H1 (cell line): ENCODE data around the gene MYO1G. TPM values are rescaled to one million over a fixed set of nuclear protein-coding genes. Genes with fewer than 3 reads are reported as not detected.

Source experiments
- CTCF ChIA-PET: fragments of 300-600 bp; sonication (Branson Sonifier 250); formaldehyde crosslinking; loops from one replicate; lab custom pipeline; 2021; ENCODE audit not compliant: partially characterized antibody; lab: Charles Lee
- POLR2A ChIA-PET: fragments of 300-600 bp; sonication (Branson Sonifier 250); formaldehyde crosslinking; loops from one replicate; lab custom pipeline; 2021; ENCODE audit warnings: inconsistent platforms; ENCODE audit not compliant: partially characterized antibody; lab: Charles Lee
- DNase-seq, 2 experiments: peaks; one replicate each; pipeline versions ENCODE4 v3.0.0 to v3.0.0-alpha.2; 2010 to 2022; ENCODE audit warnings: low spot score in 2 of 2, low read depth in 1 of 2, mixed read lengths in 1 of 2
- FAIRE-seq: peaks from 2 replicates; lab custom pipeline; 2011; peaks lifted over from hg19 to GRCh38; lab: Jason Lieb, UNC
- H2AFZ ChIP-seq: 2 replicates; pipeline ENCODE4 v1.8.1; 2012; ENCODE audit warnings: low read length, inconsistent platforms
- H2AK5ac ChIP-seq: 2 replicates; pipeline ENCODE4 v1.6.1; 2013; ENCODE audit warnings: low read depth, low read length
- H2BK120ac ChIP-seq: replicated peaks from 2 replicates; pipeline ENCODE3; 2013; ENCODE audit warnings: low read depth, low read length, inconsistent platforms
- H2BK12ac ChIP-seq: 2 replicates; pipeline ENCODE4 v1.6.1; 2013; ENCODE audit warnings: low read depth, low read length
- H2BK15ac ChIP-seq: 2 replicates; pipeline ENCODE4 v1.6.1; 2013; ENCODE audit warnings: low read length
- H2BK20ac ChIP-seq: 2 replicates; pipeline ENCODE4 v1.6.1; 2013; ENCODE audit warnings: low read length
- H2BK5ac ChIP-seq: 2 replicates; pipeline ENCODE4 v1.6.1; 2013; ENCODE audit warnings: low read depth, low read length
- H3K14ac ChIP-seq: 2 replicates; pipeline ENCODE4 v1.6.1; 2013; ENCODE audit warnings: inconsistent platforms; ENCODE audit not compliant: insufficient read length
- H3K18ac ChIP-seq: 2 replicates; pipeline ENCODE4 v1.6.1; 2013; ENCODE audit warnings: low read length; ENCODE audit errors: extremely low read depth
- H3K23ac ChIP-seq: 2 replicates; pipeline ENCODE4 v1.6.1; 2013; ENCODE audit warnings: inconsistent platforms; ENCODE audit not compliant: insufficient read length
- H3K23me2 ChIP-seq: 2 replicates; pipeline ENCODE4 v1.6.1; 2013; ENCODE audit warnings: low read depth, low read length
- H3K27ac ChIP-seq: 2 replicates; pipeline ENCODE4 v1.6.1; 2011; ENCODE audit warnings: low read depth, low read length, inconsistent platforms
- H3K27me3 ChIP-seq, 4 experiments: replicated peaks in 1 of 4; 1 replicate in 1 of 4; 2 replicates in 3 of 4; pipeline versions ENCODE4 v1.6.1 to v1.8.1; 2011 to 2013; ENCODE audit warnings: low read length in 3 of 4, mild to moderate bottlenecking in 3 of 4, inconsistent platforms in 2 of 4, mixed read lengths in 2 of 4, moderate library complexity in 1 of 4; ENCODE audit not compliant: control insufficient read depth in 3 of 4, insufficient read depth in 3 of 4; ENCODE audit errors: extremely low read depth in 1 of 4
- H3K36me3 ChIP-seq, 4 experiments: 2 replicates each; pipeline versions ENCODE4 v1.6.1 to v1.8.1; 2011 to 2013; ENCODE audit warnings: mild to moderate bottlenecking in 4 of 4, low read length in 3 of 4, moderate library complexity in 2 of 4, control low read depth in 1 of 4, inconsistent platforms in 1 of 4; ENCODE audit not compliant: insufficient read depth in 4 of 4, control insufficient read depth in 2 of 4
- H3K4ac ChIP-seq: replicated peaks from 2 replicates; pipeline ENCODE3; 2013; ENCODE audit warnings: low read length, low read depth, mixed read lengths, inconsistent platforms; ENCODE audit not compliant: insufficient read length
- H3K4me1 ChIP-seq, 4 experiments: replicated peaks in 1 of 4; 1 replicate in 1 of 4; 2 replicates in 3 of 4; pipeline versions ENCODE4 v1.6.1 to v1.8.1; 2011 to 2013; ENCODE audit warnings: low read length in 3 of 4, inconsistent platforms in 2 of 4, mixed read lengths in 1 of 4; ENCODE audit not compliant: insufficient read depth in 4 of 4, control insufficient read depth in 3 of 4
- H3K4me2 ChIP-seq, 2 experiments: 2 replicates each; pipeline versions ENCODE4 v1.6.1 to v1.8.1; 2011 to 2013; ENCODE audit warnings: low read depth in 2 of 2, low read length in 2 of 2, control low read depth in 1 of 2, inconsistent platforms in 1 of 2, mild to moderate bottlenecking in 1 of 2; ENCODE audit not compliant: insufficient read depth in 1 of 2
- H3K4me3 ChIP-seq, 4 experiments: fragments of 200-600, 300-600 bp in 1 of 4; sonication (generic), shearing (Covaris generic), sonication (Bioruptor Twin) in 1 of 4; 2 replicates each; pipeline versions ENCODE4 v1.5.1 to v1.8.1; 2011 to 2016; ENCODE audit warnings: low read length in 4 of 4, low read depth in 3 of 4, control low read depth in 2 of 4, inconsistent platforms in 2 of 4, mild to moderate bottlenecking in 2 of 4, mixed read lengths in 1 of 4, moderate library complexity in 1 of 4; ENCODE audit not compliant: insufficient read depth in 2 of 4; ENCODE audit errors: extremely low read depth in 1 of 4
- H3K56ac ChIP-seq: replicated peaks from 2 replicates; pipeline ENCODE3; 2013; ENCODE audit warnings: low read depth, mild to moderate bottlenecking, mixed read lengths, low read length, inconsistent platforms; ENCODE audit not compliant: insufficient read length
- H3K79me1 ChIP-seq: 2 replicates; pipeline ENCODE4 v1.6.1; 2013; ENCODE audit warnings: low read depth, low read length, control low read depth
- H3K79me2 ChIP-seq, 2 experiments: 2 replicates each; pipeline versions ENCODE4 v1.6.1 to v1.8.1; 2012 to 2013; ENCODE audit warnings: low read length in 2 of 2, mild to moderate bottlenecking in 2 of 2, inconsistent platforms in 1 of 2; ENCODE audit not compliant: insufficient read depth in 2 of 2, control insufficient read depth in 1 of 2
- H3K9ac ChIP-seq, 4 experiments: replicated peaks in 1 of 4; 1 replicate in 1 of 4; 2 replicates in 3 of 4; pipeline versions ENCODE4 v1.6.1 to v1.8.1; 2011 to 2013; ENCODE audit warnings: low read depth in 3 of 4, low read length in 3 of 4, control low read depth in 2 of 4, mild to moderate bottlenecking in 2 of 4, moderate library complexity in 2 of 4, inconsistent platforms in 1 of 4; ENCODE audit errors: extremely low read depth in 1 of 4
- H3K9me3 ChIP-seq, 2 experiments: 2 replicates each; pipeline versions ENCODE4 v1.6.1 to v1.8.1; 2012 to 2013; ENCODE audit warnings: mild to moderate bottlenecking in 2 of 2, moderate library complexity in 2 of 2, control low read depth in 1 of 2, inconsistent platforms in 1 of 2, low read depth in 1 of 2, low read length in 1 of 2, mixed read lengths in 1 of 2; ENCODE audit not compliant: insufficient read depth in 2 of 2
- H4K20me1 ChIP-seq, 2 experiments: replicated peaks in 1 of 2; 2 replicates each; pipeline versions ENCODE3 to v1.8.1; 2011 to 2013; ENCODE audit warnings: inconsistent platforms in 2 of 2, low read length in 2 of 2, mild to moderate bottlenecking in 1 of 2; ENCODE audit not compliant: insufficient read depth in 2 of 2, control insufficient read depth in 1 of 2
- H4K5ac ChIP-seq: 2 replicates; pipeline ENCODE4 v1.6.1; 2013; ENCODE audit warnings: low read length, low read depth, mixed read lengths, inconsistent platforms; ENCODE audit not compliant: insufficient read length
- H4K8ac ChIP-seq: 2 replicates; pipeline ENCODE4 v1.8.0; 2013; ENCODE audit warnings: mild to moderate bottlenecking, moderate library complexity, low read length, inconsistent platforms; ENCODE audit not compliant: insufficient read depth; ENCODE audit errors: extremely low read depth
- H4K91ac ChIP-seq: replicated peaks from 2 replicates; pipeline ENCODE3; 2013; ENCODE audit warnings: low read length, mixed read lengths, inconsistent platforms; ENCODE audit not compliant: insufficient read length
- CHD1 ChIP-seq: IDR thresholded peaks from 2 replicates; pipeline ENCODE4 v1.6.1; 2012; ENCODE audit warnings: low read depth, low read length, improper control_type of control experiment
- E2F6 ChIP-seq: IDR thresholded peaks from 2 replicates; pipeline ENCODE4 v1.6.1; 2012; ENCODE audit warnings: inconsistent platforms
- EZH2 ChIP-seq: fragments of 200-600 bp; sonication (generic); IDR thresholded peaks from 2 replicates; pipeline ENCODE4 v1.7.1; 2012; ENCODE audit warnings: low read depth, mild to moderate bottlenecking, moderate library complexity, low read length, inconsistent platforms; ENCODE audit not compliant: severe bottlenecking
- FOSL1 ChIP-seq: IDR thresholded peaks from 2 replicates; pipeline ENCODE4 v1.6.1; 2011; ENCODE audit warnings: mild to moderate bottlenecking, low read depth, low read length, moderate library complexity; ENCODE audit not compliant: insufficient read depth
- HDAC2 ChIP-seq, 2 experiments: fragments of 300-600 bp in 1 of 2; sonication (generic) in 1 of 2; IDR thresholded peaks; 2 replicates each; pipeline ENCODE4 v1.6.1; 2011 to 2012; ENCODE audit warnings: low read depth in 2 of 2, low read length in 2 of 2, mild to moderate bottlenecking in 2 of 2, moderate library complexity in 2 of 2, borderline replicate concordance in 1 of 2, inconsistent platforms in 1 of 2
- HDAC6 ChIP-seq: IDR thresholded peaks from one replicate; pipeline ENCODE4 v1.7.1; 2012; ENCODE audit warnings: low read depth, mild to moderate bottlenecking, inconsistent platforms, low read length, moderate library complexity
- KDM1A ChIP-seq: fragments of 200-600, 300-600 bp; sonication (generic); IDR thresholded peaks from 2 replicates; pipeline ENCODE4 v1.7.1; 2016; ENCODE audit warnings: mild to moderate bottlenecking, low read length, borderline replicate concordance
- NRF1 ChIP-seq: IDR thresholded peaks from 2 replicates; pipeline ENCODE4 v1.6.1; 2011; ENCODE audit warnings: mild to moderate bottlenecking, low read depth, low read length, improper control_type of control experiment
- SP2 ChIP-seq: IDR thresholded peaks from 2 replicates; pipeline ENCODE4 v1.6.1; 2012; ENCODE audit warnings: mild to moderate bottlenecking, low read length, inconsistent platforms
- SP4 ChIP-seq: IDR thresholded peaks from 2 replicates; pipeline ENCODE4 v1.6.1; 2012; ENCODE audit warnings: low read length, inconsistent platforms
- TAF7 ChIP-seq: optimal IDR thresholded peaks from 2 replicates; pipeline ENCODE3; 2011; ENCODE audit warnings: low read depth, mild to moderate bottlenecking, inconsistent platforms, low read length, moderate library complexity, borderline replicate concordance
- TCF12 ChIP-seq: IDR thresholded peaks from 2 replicates; pipeline ENCODE4 v1.6.1; 2011; ENCODE audit warnings: low read depth, mild to moderate bottlenecking, low read length
- ZNF274 ChIP-seq: IDR thresholded peaks from 2 replicates; pipeline ENCODE4 v1.7.0; 2012; ENCODE audit warnings: low read length, borderline replicate concordance; ENCODE audit errors: extremely low read depth
- WGBS, 2 experiments: shearing (Covaris generic) in 1 of 2; methylation state at CpG; one replicate each; pipeline versions ENCODE4 v1.1.6 to v1.1.7; 2013 to 2015; ENCODE audit warnings: low lambda C conversion rate in 2 of 2, mixed read lengths in 2 of 2, inconsistent platforms in 1 of 2, low coverage in 1 of 2, missing lambda C conversion rate in 1 of 2; ENCODE audit not compliant: insufficient replicate concordance in 2 of 2, insufficient coverage in 1 of 2, insufficient read length in 1 of 2; ENCODE audit errors: extremely low coverage in 1 of 2, missing lambda C conversion rate in 1 of 2; 5-methylcytosine and 5-hydroxymethylcytosine counted together
- polyA plus RNA-seq, 7 experiments: library from polyadenylated mRNA; depleted of rRNA in 3 of 7; stranded (reverse) in 5 of 7; unstranded in 2 of 7; fragments of >200 nt in 5 of 7; fragments of 200-250 nt in 2 of 7; gene quantifications; 1 replicate in 5 of 7; 2 replicates in 1 of 7; 4 replicates in 1 of 7; pipeline versions ENCODE4 v1.2.1 to v1.2.3, GENCODE V29; 2011 to 2013; ENCODE audit warnings: missing spikeins in 2 of 7, mixed read lengths in 2 of 7
- total RNA-seq: library from RNA; stranded (reverse); fragmentation: NEBNext Ultra II Directional; extraction: Animal tissue kit (Norgen Biotek cat#: 25700); gene quantifications from 2 replicates; pipeline ENCODE4 v1.2.1, GENCODE V29; 2021

The MYO1G gene
- total and polyA plus RNA-seq, 2 of the 8 experiments (the other 6 are each of a cell fraction or from before 2014, with no cell fraction given) = 0.08 to 0.19 TPM

- DNase-seq = no peak
- Histone ChIP-seq H3K14ac (no peak overlapping the region), H3K4me3 (no peak overlapping the region), H3K79me2 (no peaks in the 10 kb centered on the region), H3K23me2 (no peaks in the 10 kb centered on the region), H4K91ac (no peak overlapping the region), H3K27ac (no peak overlapping the region), H2AFZ (no peak overlapping the region), H3K4ac (no peak overlapping the region), H3K18ac (no peak overlapping the region), H3K9me3 (no peaks in the 10 kb centered on the region), H4K20me1 (no peaks in the 10 kb centered on the region), H2BK15ac (no peak overlapping the region), H3K36me3 (no peaks in the 10 kb centered on the region), H4K5ac (no peak overlapping the region), H3K56ac (no peak overlapping the region), H2AK5ac (no peak overlapping the region), H3K79me1 (no peaks in the 10 kb centered on the region), H3K23ac (no peak overlapping the region), H2BK5ac (no peak overlapping the region), H3K4me2 (no peak overlapping the region), H2BK12ac (no peak overlapping the region), H4K8ac (no peak overlapping the region), H3K27me3 (peaks cover 0 to 12% (median 2%) of the 10 kb centered on the region in 4 experiments; a peak in 3 of 7 replicates)
- ChIA-PET POLR2A (interaction anchor here (1.4 to 1.9 kb wide), 2 partner anchors 26 to 108 kb away, joined by 4 to 7 read pairs; partner anchors contain the start of gene H2AZ2), CTCF (interaction anchor here (0.6 to 2.1 kb wide), 3 partner anchors 17 to 146 kb away, joined by 3 to 8 read pairs (median 3); no protein-coding TSS in a partner anchor)
- no peak for FAIRE-seq
- 91% methylated on average over 9 of the region's 10 CpGs; no CpG with 5 or more reads in 1 of the 2 experiments for WGBS, 2 experiments
- TF ChIP-seq SP4 = no peak
- TF ChIP-seq TAF7 = no peak
- no peak for TF ChIP-seq HDAC2 (IDR thresholded peaks at IDR 0.05; ENCODE audit: borderline replicate concordance in 1 of 2, low read depth in 2 of 2, low read length in 2 of 2)
- no peak for TF ChIP-seq HDAC6
- no peak for TF ChIP-seq NRF1
- no peak for TF ChIP-seq TCF12
- TF ChIP-seq CHD1 = no peak
- TF ChIP-seq EZH2 = no peak
- TF ChIP-seq E2F6 = no peak
- no peak for TF ChIP-seq ZNF274
- TF ChIP-seq FOSL1 = no peak
- TF ChIP-seq SP2 = no peak
- no peak for TF ChIP-seq KDM1A
- TF ChIP-seq, all 59 proteins: peak for 0
- Histone ChIP-seq H2BK120ac (no peak overlapping the region), H3K9ac (no peak overlapping the region), H3K4me1 (no peaks in the 10 kb centered on the region), H2BK20ac (no peak overlapping the region)
Measured at GRCh38 chr7:44956157-44956766, 22.6 kb downstream of the MYO1G start.
